AML-193 (cell line): ENCODE measurements around the gene CCDC190.
"Not testable (repeated sequence)": the region's sequence is repeated elsewhere in the genome, so short reads cannot be mapped to it uniquely, and the experiment has no call there.

Experiments used
- DNase-seq, 2 experiments: peaks; one replicate each; lab custom pipeline; 2025; lab: John Stamatoyannopoulos, UW

The CCDC190 gene

GRCh38 chr1:162832470-162832869, 28.5 kb downstream of the CCDC190 start:
- DNase-seq = no peak

DNA sequence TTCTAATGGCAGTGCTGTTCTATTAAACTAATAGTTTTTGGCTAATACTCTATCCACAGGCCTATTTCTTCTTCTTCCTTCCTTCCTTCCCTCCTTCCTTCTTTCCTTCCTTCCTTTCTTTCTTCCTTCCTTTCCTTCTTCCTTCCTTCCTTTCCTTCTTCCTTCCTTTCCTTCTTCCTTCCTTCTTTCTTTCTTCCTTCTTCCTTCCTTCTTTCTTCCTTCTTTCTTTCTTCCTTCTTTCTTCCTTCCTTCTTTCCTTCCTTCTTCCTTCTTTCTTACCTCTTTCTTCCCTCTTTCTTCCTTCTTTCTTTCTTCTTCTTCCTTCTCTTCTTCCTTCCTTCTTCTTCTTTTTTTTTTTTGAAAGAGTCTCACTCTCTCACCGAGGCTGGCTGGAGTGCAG, 31.7 kb downstream of the CCDC190 start:
- DNase-seq = no peak

DNA sequence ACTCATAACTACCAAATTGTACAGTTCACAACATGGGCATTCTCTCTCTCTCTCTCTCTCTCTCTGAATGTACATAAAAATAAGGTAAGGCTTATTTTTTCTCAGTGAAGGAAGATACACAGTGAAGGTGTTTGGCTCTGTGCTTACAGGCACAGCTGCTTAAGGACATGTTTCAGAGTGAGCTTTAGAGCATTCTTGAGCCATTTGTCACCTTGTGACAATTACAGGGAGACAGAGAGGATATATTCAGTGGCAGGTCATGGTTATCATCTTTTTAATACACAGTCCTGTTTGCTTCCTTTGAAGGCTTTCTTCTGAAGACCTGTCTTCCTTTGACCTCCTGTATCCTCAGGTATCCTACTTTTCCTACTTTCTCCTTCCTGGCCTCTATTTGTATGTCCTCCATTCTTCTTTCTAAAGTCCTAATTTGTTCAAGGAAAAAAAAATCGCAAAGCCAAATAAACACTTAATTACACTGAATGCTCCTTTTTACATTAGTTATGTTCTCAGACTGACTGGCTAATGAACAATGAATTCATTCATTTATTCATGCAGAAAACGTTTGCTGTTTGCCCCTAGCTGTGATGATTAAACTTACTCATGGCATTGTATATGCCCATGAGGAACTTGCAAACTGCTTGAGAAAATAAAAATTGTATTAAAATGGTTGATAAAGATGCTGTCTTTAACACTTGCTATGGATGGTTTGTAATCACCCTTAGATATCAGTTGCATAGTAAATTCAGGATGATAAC, 37.0 kb downstream of the CCDC190 start:
- DNase-seq = no peak

DNA sequence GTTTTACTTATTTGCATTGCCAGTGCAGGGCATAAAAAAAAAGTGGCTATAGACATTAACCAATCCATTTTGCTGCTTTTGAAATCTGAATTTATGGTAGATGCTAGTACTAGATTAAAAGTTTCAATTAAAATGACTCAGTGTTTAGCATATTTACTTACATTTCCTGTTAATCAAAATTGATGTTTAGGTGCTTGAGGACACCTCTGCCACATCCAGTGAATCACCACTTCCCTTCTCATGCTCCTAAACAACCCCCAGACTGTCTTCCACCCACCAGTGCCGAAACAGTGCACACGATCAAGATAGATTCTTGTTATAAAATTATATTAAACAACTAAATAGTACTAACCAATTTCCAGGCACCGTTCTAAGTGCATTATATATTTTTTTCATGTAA, 37.7 kb downstream of the CCDC190 start:
- DNase-seq = no peak

GRCh38 chr1:162822391-162823200, 38.4 kb downstream of the CCDC190 start:
- DNase-seq = no peak

GRCh38 chr1:162818666-162819065, 42.3 kb downstream of the CCDC190 start:
- DNase-seq = not testable (repeated sequence)

DNA sequence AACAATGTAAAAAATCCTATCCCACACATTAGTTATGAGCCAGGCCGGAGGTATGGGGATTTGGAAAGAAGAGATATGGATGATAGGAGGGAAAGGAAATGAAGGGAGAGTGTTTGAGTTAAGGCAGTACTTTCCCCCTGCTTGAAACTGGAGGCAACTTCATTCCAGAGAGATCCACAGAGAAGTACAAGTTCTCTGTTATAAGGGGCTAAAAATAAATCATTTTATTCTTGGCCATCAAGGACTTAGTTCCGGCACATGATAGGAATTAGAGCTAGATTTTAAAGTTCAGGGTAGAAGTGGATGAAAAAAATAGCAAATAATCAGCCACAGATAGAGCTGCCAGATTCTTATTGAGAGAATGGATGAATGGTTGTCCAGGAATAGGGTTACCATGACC, 42.8 kb downstream of the CCDC190 start:
- not testable (repeated sequence) for DNase-seq

- not testable (repeated sequence) for DNase-seq
These were observed 48.6 kb downstream of the CCDC190 start for GRCh38 chr1:162812357-162812756.

DNA sequence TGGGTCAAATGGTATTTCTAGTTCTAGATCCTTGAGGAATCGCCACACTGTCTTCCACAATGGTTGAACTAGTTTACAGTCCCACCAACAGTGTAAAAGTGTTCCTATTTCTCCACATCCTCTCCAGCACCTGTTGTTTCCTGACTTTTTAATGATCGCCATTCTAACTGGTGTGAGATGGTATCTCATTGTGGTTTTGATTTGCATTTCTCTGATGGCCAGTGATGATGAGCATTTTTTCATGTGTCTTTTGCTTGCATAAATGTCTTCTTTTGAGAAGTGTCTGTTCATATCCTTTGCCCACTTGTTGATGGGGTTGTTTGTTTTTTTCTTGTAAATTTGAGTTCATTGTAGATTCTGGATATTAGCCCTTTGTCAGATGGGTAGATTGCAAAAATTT, 53.5 kb downstream of the CCDC190 start:
- not testable (repeated sequence) for DNase-seq
